Hematopoietic multipotent progenitor cell treated with erythropoietin and hydrocortisone succinate and interleukin-3 and kit ligand, for 8 days (in vitro differentiated cells): ENCODE data around the gene PYGL.
"Not testable (repeated sequence)": the region's sequence is repeated elsewhere in the genome, so short reads cannot be mapped to it uniquely, and the experiment has no call there.

Experiments used
- DNase-seq: peaks from one replicate; pipeline ENCODE4 v3.0.0-alpha.2; 2015

The PYGL gene

DNA sequence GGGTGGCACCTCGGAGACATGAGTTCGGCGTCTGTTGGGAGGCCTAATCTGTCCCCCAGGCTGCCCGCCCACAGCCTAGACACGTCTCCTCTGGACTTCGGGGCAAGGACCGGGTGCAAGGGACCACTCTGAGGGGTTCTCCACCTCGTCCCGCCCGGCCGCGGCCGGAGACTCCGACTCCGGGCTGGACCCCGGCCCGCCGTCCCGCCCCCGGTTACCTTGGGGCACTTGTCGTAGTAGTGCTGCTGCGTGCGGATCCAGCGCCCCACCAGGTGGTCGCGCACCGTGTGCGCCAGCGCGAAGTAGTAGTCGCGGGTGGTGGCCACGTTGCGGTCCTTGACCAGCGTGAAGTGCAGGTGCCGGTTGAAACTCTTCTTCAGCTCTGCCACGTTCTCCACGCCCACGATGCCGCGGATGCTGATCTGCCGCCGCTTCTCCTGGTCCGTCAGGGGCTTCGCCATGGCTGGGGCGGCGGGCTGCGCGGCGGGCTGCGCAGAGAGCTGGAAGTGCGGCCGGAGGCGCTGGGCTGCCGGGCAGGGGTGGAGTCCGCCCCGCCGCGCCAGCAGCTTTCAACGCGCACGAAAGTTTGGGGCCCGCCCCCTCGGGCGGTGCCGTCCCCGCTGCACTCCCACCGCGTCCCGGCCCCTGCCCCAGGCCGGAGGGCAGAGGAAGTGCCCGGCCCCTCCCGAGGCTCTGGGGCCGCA, at the start of gene PYGL:
PYGL (minus strand) TSS at position 541 of the 704 bp plus-strand sequence; CDS start at position 461, 80 bp downstream.
- peak; percentile 64 for DNase-seq

DNA sequence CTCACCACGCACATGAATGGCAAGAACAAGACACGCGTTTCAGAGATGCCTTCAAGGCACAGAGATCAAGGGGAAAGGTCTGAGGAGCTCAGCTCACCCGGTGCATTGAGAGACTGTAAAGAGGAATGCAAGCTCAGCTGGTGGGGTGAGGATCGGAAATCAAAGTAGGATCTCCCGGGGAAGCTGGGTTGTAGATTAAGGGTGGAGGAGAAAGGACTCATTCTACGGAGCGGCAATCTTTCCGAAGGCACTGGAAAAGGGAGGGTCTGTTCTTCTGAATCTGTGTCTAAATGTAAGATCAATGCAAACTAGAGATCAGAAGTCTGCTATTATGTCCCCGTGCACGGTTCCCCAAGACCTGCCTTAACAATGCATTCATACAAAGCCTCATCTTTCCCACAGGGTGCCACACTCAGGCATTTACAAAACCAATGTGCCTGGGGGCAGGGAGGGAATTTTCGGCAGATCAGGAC, 41.6 kb upstream of the PYGL start:
- DNase-seq, result no peak

DNA sequence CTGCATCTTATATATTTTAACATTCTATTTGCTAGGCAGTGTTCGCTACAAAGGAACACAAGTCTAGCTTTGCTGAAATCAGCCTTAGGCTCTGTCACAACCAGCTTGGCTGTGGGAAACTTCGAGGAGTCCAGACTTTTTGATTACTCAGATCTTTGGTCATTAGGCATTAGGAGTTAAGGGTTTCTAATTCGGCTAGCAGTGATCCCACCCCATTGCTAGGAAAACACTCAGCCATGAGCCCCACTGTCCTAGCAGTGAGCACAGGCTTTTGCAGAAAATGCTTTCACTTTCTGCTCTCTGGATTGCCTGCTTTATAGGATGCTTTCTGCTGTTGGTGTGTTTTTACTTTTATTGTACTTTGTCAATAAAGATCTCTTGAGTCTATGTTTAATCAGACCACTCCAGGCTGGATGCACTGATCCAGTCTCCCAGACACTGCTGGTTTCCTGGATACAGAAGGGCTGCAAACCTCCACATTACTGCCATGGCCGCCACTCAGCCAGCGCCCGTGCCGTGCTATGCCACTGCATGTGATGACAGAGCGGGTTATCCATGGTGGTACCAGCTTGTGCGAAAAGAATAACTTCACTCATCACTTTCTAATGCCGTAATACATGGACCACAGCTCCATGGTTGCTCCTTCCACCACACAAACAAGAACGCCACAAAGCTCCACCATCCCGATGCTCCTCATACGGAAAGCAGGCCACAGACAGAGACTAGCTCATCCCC, 41.0 kb upstream of the PYGL start:
- DNase-seq, result no peak

DNA sequence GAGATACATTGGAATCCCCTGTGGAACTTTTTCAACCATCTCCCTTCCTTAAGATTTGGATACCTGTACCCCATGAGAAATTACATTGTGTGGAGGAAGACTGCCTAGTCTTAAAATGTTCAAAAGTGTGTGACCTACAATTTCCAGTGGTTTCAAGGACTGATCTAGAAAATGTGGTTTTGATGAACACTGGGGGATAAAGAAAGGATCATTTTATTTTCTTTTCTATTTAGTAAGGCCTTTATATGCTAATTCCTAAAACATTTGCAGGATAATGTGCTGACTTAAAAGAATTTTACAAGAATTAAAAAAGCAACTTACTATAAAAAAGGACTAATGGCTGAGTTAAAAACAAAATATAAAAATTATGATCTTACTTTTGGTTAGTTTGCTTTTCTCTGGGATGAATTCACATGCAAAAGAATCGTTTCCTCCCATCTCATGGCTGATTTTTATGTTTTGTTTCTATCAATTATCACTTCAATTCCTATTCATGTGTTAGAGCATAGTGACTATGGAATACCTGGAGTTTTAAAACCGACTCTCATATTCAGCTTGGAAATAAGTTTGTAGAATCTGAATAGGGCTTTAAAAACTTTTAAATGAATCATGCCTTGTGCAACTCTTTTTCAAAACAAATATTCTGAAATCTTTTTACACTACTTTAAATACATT, 39.9 kb upstream of the PYGL start:
- no peak for DNase-seq

DNA sequence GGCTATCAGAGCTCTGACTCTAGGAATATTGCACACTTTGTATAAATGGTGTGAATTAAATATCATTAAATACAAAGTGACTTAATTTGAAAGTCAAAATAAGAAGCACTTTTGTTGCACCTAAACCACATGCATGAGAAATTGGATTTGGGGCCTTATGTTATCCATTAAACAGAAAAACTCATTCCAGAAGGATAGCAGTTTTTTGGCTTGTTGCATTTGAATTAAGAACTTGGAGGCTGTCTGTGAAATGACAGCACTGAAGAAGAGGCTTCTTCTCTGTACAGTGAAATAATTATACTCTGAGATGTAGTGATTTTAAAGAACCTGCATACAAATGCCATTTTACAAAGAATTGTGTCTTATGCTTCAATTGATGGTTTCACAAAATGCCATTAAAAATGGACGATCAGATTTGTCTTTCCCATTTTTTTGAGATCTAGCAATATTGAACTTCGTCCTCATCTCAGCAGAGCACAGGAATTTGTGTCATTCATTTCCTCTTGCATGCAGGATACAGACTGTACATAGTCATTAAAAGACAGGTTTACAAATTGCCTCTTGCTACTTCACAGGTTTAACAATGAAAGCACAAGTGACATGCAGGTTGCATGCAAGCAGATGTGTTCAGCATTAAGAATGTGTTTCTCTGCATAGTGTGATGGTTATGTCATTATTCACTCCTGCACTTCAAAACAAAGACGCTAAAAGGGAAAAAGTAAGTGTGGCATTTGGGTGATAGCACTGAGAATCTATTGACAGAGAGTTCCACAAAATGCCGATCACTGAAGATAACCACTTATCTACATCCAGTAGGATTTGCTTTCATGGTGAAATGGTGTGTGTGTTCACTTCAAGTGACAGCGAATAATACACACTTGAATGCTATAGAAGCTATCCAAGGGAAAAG, 35.9 kb upstream of the PYGL start:
- DNase-seq, result no peak

DNA sequence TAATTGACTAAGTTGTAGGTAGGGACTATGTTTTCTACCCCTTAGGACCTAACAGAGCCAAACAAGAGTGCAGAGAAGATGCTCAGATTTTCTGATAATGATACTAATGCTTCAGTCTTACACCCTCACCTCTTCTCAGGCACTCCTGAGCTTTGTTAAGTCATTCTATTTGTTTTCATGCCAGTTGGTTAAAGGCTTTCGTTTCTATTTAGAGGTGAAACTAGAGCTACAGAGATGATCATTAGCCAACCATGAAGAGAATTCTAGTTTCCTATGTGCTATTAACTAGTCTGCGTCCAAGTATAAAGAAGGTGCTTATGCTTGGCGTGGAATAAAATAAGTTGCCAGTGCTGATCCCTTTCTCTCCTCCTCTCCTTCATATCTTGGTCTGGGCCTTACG, 34.6 kb upstream of the PYGL start:
- DNase-seq, result no peak

DNA sequence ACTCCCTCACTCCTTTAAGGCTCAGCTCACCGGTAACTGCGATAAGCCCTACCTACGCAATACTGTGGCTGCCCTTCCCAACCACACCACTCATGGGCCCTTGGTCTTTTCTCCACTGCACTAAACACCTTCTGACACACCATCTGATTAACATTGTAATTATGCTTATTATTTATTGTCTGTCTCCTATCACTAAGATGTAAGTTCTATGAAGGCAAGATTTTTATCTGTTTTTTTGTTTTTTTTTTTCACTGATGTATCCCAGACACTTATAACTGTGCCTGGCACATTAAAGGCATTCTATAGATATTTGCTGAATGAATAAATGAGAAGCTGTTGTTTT, 34.2 kb upstream of the PYGL start:
- DNase-seq, result no peak

DNA sequence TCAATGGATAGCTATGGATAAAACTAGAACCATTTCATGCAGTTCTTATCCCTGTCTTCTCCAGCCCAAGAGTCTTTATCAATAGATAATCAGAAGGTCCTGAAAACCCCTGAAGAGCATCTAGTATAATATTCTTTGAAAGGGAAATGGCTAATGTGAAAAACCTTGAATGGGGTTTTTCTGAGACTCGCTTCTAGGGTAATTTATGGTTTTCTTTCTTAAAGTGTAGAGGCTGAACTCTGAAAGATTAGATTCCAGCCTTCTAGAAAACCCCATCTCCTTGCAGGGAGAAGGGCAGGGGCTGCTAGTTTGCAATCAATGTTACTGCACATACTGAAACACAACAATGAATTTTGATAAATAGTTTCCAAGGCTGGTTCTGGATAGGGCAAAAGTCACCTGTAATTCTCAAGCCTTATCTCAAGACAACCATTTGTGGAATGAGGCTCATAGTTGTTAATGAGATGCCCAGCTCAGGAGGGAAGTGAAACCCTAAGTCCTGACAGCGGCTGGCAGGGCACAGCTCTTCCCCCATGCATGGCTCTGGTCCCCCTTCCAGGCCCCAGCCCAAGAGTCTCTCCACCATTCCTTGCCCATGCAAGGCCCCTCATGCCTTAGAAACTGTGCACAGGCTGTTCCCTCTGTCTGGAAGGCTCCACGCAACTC, 33.7 kb upstream of the PYGL start:
- no peak for DNase-seq

DNA sequence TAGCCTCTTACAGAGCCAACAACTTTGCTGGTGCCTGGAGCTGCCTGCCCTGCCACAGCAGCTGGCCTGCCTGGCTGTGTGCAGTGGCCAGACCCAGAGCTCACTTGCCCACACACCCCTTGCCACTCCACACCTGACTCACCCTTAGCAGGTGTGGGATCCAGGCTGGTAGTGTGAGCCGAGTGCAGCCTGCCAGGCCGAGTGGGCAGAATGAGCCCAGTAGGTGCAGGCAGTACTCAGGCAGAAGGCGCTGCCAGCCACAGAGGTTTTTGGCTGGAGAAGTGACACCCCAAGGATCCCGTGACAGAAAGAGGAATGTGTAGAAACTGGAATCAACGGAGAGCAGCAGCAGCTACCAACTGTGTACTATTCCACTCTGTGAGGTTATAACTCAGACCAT, 29.8 kb upstream of the PYGL start:
- DNase-seq, result no peak

DNA sequence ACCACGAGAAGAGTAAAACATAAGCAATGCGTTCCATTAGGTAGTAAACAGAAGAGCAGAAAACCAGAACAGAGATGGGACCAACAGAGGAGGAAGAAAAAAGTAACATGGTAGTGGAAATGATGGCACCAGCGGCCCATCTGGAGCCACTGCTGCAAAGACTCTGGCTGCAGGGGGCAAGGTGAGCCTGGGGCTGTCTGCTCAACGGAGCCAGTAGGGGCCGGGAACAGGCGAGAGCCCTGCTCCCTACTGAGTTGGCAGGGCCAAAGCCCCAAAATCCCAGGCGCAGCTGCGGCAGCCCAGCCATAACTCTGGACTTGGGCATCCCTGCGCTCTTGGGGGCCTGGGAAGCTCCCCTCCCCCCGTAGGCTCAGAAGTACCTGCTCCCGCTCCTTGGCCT, 28.5 kb upstream of the PYGL start:
- DNase-seq, result no peak

DNA sequence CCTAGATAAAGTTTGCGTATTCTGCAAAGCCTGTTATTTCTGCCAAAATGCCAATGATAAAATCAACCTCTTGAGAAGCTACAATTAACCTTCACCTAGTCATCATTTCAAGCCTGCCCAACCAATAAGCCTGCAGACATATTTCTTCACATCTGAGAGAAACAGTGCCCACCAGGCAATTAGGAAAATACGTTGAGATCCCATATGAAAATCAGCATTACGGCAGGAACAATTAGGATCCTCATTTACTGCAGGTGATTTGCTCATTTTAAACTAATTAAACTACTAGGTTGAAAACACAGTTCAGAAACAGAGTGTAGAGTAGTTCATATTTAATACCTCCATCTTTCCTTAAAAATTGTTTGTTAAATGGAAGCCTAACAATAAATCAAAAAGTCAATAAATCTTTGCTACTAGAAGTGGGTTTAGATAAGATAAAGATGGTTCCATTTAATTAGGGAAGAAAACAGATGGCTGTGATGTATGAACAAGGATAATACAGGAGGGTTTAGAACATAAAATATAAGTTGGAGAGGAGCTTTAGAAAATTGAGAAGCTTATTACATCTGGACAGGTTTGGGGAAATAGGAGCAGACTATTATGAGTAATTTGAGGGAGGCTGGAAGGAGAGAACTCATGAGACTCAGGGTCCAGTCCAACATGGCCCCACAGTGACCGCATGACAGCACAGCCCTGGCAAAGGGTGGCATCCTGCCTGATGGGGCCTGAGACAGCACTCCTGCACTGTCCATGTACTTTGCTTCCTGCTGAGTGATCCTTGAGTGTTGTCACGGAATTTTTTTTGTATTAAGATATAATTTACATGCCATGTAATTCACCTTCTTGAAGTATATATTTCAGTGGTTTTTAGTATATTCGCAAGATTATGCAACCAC, 26.9 kb upstream of the PYGL start:
- no peak for DNase-seq

DNA sequence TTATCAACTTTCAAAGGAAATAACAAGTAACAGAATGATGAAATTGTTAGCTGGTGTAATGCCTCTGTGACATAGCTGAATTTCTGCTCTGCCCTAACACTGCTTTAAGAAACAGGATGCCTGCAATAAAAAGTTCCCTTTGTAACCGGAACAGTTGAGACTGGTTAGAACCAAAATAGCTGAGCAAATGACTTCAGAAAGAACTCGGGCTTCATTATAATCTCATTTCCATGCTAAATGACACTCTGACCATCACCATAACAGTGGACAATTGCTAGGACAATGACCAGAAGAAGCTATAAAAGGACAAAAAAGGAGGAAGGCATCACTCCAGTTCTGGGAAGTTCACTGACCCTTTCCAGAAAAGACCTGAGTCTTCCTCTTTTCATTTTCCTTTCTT, 23.5 kb upstream of the PYGL start:
- no peak for DNase-seq

DNA sequence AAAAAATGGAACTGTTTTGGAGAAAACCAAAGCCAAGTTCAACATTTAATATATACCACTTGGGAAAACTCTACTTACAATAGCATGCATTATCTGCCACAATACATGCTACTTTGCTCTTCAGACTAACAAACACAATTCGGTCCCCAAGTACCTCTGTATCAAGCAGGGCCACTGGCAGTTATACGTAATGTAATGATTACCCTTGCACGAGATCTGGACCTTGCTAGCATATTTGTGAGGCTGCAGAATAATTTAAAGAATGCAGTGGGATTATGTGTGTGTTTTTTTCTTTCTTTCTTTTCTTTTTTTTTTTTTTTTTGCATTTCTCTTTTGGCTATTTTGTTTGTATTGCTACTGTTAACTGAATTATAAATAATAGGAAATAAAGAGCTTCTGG, 22.8 kb upstream of the PYGL start:
- DNase-seq, result no peak

DNA sequence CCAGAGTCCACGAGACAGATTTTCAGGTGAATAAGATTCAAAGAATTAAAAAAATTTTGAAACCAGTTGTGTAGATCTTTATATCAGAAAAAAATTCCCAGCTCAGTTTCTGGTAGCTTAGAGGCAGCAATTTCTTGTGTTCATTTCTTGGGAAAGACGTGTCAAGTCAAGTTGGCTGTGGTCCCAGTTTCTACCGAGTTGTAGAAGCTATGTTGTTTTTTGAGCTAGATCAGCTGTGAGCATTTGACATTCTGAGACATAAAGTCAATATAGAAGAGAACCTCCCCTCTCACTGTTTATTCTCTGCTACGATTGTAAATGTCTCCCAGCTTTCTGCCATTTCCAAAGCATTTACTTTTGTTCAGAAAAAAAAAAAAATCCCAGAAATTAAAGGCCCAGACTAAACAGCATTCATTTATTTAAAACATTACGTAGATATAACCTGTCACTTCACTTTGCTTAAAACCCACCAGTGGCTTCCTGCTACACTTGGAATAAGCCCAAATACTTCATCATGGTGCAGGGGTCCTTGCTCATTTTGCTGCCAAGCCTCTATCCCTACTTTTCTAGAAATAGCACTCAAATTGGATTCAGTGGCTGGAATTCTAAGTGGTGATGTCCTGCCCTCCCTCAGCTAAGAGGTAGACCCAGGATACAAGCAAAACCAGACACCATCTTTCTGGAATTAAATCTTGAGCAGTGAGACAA, 20.6 kb upstream of the PYGL start:
- DNase-seq, result no peak

DNA sequence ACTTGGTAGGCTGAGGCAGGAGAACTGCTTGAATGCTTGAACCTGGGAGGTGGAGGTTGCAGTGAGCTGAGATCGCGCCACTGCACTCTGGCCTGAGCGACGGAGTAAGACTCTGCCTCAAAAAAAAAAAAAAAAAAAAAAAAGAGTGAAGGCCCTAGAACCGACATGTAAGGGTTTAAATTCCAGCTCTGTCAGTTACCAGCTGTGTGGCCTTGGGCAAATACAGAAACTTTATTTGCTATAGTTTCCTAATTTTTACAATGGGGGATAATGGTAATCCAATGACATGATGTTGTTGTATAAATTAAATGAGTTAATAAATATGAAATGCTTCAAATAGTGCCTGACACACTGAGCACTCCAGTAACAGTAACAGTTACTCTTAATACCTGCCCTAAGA, 19.6 kb upstream of the PYGL start:
- no peak for DNase-seq

DNA sequence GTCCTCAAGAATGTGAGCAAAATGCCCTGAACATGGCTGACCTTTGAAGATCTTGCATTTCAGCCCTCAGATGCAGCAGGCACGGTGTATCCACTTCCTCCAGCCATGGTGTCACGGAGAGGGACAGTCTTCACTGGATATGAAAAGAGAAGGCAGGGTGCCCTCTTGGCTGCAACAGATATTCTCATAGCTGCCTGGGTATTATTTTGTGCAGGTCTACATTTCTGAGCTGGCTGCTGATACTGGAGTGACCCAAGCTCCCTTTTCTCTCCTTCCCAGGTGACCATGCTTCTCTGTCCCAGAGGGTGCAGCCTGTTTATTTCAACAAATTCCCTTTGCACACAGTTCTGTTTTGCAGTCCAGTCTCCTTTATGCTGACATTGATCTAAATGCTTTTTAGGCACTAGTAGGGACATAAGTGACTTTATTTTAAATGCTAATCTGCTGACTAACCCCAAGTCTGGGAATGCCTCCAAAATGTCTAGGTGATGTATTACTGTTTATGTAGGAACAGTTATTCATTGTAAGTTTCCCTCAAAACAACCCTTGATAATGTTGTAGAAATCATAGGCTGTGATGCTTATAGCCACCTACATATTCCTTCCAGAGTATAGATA, 17.4 kb upstream of the PYGL start:
- no peak for DNase-seq

DNA sequence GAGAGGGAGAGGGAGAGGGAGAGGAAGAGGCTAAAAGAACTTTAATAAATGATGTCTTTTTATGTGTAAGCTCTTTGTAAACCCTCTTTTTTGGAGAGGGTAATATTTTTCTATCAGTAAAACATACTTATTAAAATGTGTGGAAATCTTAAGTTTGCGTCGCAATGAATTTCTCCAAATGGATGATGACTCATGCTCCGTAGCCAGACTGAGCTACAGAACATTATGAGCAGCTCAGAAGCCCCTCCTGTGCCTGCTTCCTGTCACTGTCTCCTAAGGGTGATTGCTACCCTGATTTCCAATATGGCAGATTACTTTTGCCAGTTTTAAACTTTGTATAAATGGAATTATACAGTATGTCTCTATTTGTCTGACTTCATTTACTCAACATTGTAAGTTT, 13.0 kb upstream of the PYGL start:
- DNase-seq, result no peak

DNA sequence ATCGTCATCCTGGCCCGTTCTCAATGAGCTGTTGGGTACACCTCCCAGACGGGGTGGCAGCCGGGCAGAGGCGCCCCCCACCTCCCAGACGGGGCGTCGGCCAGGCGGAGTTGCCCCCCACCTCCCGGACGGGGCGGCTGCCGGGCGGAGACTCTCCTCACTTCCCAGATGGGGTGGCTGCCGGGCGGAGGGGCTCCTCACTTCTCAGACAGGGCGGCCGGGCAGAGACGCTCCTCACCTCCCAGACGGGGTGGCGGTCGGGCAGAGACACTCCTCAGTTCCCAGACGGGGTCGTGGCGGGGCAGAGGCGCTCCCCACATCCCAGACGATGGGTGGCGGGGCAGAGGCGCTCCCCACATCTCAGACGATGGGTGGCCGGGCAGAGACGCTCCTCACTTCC, 12.1 kb upstream of the PYGL start:
- DNase-seq, result not testable (repeated sequence)

DNA sequence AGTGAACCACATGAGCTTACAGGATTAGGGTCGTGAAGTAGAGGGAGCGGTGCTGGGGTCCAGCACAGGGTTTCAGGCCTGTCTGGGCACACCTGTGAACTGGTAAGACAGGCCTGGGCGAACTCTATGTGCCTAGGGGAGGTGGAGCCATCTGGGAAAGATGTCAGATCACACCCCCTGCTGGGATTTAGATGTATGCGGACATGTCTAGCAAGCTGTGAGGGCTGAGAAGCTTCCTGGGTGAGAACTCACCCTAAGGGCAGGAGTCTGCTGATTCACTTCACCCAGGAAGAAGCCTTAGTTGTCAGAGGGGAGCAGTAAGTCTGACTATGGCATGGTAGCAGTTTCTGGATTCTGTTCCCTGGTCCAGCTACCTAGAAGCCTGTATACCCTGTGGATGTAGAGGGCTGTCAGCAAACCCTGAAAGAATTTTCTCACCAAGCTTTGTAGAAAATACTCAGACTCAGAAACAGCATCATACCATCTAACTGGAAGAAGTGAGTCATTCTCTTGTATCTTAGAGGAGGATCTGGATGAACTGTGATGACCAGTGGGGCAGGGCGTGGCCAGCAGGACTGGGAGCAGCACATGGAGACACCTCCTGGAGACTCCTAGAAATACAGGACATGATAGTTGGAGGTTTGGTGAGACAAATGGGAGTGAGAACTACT, 11.2 kb upstream of the PYGL start:
- DNase-seq, result peak; percentile 78
